Measurements from ENCODE around the gene RIOK1.

- TF ChIP-seq ZNF140 (CRISPR knock-in tag; IDR thresholded peaks at IDR 0.05) (no peak), CTCF (IDR thresholded peaks at IDR 0.05 in 2 of 3, conservative IDR thresholded peaks at IDR 0.05 in 1 of 3; ENCODE audit: insufficient read depth in 2 of 3, low read depth in 1 of 3, low read length in 3 of 3) (no peak), RAD21 (CRISPR knock-in tag; conservative IDR thresholded peaks at IDR 0.05 in 1 of 2, IDR thresholded peaks at IDR 0.05 in 1 of 2) (no peak), COPS2 (conservative IDR thresholded peaks at IDR 0.05) (no peak), NFE2L1 (tag; IDR thresholded peaks at IDR 0.05; ENCODE audit: borderline replicate concordance, low read depth) (no peak), ZNF239 (CRISPR knock-in tag; IDR thresholded peaks at IDR 0.05) (no peak), EGR1 (conservative IDR thresholded peaks at IDR 0.05) (no peak)
- TF ChIP-seq, protein P1, sequence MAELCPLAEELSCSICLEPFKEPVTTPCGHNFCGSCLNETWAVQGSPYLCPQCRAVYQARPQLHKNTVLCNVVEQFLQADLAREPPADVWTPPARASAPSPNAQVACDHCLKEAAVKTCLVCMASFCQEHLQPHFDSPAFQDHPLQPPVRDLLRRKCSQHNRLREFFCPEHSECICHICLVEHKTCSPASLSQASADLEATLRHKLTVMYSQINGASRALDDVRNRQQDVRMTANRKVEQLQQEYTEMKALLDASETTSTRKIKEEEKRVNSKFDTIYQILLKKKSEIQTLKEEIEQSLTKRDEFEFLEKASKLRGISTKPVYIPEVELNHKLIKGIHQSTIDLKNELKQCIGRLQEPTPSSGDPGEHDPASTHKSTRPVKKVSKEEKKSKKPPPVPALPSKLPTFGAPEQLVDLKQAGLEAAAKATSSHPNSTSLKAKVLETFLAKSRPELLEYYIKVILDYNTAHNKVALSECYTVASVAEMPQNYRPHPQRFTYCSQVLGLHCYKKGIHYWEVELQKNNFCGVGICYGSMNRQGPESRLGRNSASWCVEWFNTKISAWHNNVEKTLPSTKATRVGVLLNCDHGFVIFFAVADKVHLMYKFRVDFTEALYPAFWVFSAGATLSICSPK (IDR thresholded peaks at IDR 0.05; ENCODE audit: borderline replicate concordance) = no peak
- TF ChIP-seq, protein P2, sequence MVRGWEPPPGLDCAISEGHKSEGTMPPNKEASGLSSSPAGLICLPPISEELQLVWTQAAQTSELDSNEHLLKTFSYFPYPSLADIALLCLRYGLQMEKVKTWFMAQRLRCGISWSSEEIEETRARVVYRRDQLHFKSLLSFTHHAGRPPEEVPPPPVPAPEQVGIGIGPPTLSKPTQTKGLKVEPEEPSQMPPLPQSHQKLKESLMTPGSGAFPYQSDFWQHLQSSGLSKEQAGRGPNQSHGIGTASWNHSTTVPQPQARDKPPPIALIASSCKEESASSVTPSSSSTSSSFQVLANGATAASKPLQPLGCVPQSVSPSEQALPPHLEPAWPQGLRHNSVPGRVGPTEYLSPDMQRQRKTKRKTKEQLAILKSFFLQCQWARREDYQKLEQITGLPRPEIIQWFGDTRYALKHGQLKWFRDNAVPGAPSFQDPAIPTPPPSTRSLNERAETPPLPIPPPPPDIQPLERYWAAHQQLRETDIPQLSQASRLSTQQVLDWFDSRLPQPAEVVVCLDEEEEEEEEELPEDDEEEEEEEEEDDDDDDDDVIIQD (CRISPR knock-in tag; IDR thresholded peaks at IDR 0.05) = no peak
Measured at GRCh38 chr6:7438011-7438410, 48.4 kb downstream of the RIOK1 start.

All from K562 (cell line).